H9 (cell line): Measurements from ENCODE around the gene TNIK. TPM values are rescaled to one million over a fixed set of nuclear protein-coding genes. Genes with fewer than 3 reads are reported as not detected.

Experiments
- DNase-seq: peaks from one replicate; pipeline ENCODE4 v3.0.0-alpha.2; 2017
- H2AFZ ChIP-seq: one replicate; pipeline ENCODE4 v1.6.1; 2013; ENCODE audit warnings: mild to moderate bottlenecking, low read length, control low read depth, moderate library complexity
- H2AK5ac ChIP-seq: 2 replicates; pipeline ENCODE4 v1.6.1; 2013; ENCODE audit warnings: low read length, control low read depth, mixed read lengths; ENCODE audit not compliant: insufficient read length
- H2BK120ac ChIP-seq: one replicate; pipeline ENCODE4 v1.6.1; 2013; ENCODE audit warnings: low read depth, mild to moderate bottlenecking, low read length, control low read depth, inconsistent platforms; ENCODE audit not compliant: poor library complexity, severe bottlenecking
- H2BK12ac ChIP-seq: 2 replicates; pipeline ENCODE4 v1.6.1; 2013; ENCODE audit warnings: low read length, control low read depth, mixed read lengths, low read depth; ENCODE audit not compliant: insufficient read length
- H2BK15ac ChIP-seq: 2 replicates; pipeline ENCODE4 v1.6.1; 2013; ENCODE audit warnings: low read depth, low read length, control low read depth
- H2BK20ac ChIP-seq: one replicate; pipeline ENCODE4 v1.6.1; 2013; ENCODE audit warnings: low read depth, mild to moderate bottlenecking, low read length, control low read depth, inconsistent platforms; ENCODE audit not compliant: poor library complexity, severe bottlenecking
- H2BK5ac ChIP-seq: 2 replicates; pipeline ENCODE4 v1.6.1; 2013; ENCODE audit warnings: low read length, control low read depth, mixed read lengths; ENCODE audit not compliant: insufficient read length
- H3K14ac ChIP-seq: 2 replicates; pipeline ENCODE4 v1.6.1; 2013; ENCODE audit warnings: low read length, control low read depth; ENCODE audit not compliant: insufficient read depth
- H3K18ac ChIP-seq: 2 replicates; pipeline ENCODE4 v1.6.1; 2013; ENCODE audit warnings: low read depth, mild to moderate bottlenecking, mixed read lengths, low read length, control low read depth; ENCODE audit not compliant: insufficient read length
- H3K23ac ChIP-seq: 2 replicates; pipeline ENCODE4 v1.6.1; 2013; ENCODE audit warnings: low read length, control low read depth, mixed read lengths, low read depth; ENCODE audit not compliant: insufficient read length
- H3K23me2 ChIP-seq: 2 replicates; pipeline ENCODE4 v1.6.1; 2013; ENCODE audit warnings: low read depth, mild to moderate bottlenecking, mixed read lengths, low read length, control low read depth; ENCODE audit not compliant: insufficient read length, poor library complexity, severe bottlenecking
- H3K27ac ChIP-seq: 2 replicates; pipeline ENCODE4 v1.5.1; 2013; ENCODE audit warnings: low read length, control low read depth, mixed read lengths, low read depth; ENCODE audit not compliant: insufficient read length
- H3K27me3 ChIP-seq: 2 replicates; pipeline ENCODE4 v1.6.1; 2013; ENCODE audit warnings: low read length, control low read depth, inconsistent platforms; ENCODE audit not compliant: insufficient read depth
- H3K4ac ChIP-seq: 2 replicates; pipeline ENCODE4 v1.6.1; 2013; ENCODE audit warnings: low read depth, mild to moderate bottlenecking, control low read depth, inconsistent platforms, low read length, moderate library complexity
- H3K4me1 ChIP-seq: 2 replicates; pipeline ENCODE4 v1.6.1; 2013; ENCODE audit warnings: low read length, control low read depth, inconsistent platforms; ENCODE audit not compliant: insufficient read depth
- H3K4me2 ChIP-seq: 2 replicates; pipeline ENCODE4 v1.6.1; 2013; ENCODE audit warnings: low read length, control low read depth, mixed read lengths; ENCODE audit not compliant: insufficient read length, insufficient read depth
- H3K56ac ChIP-seq: 2 replicates; pipeline ENCODE4 v1.6.1; 2013; ENCODE audit warnings: low read depth, mild to moderate bottlenecking, mixed read lengths, low read length, control low read depth; ENCODE audit not compliant: insufficient read length
- H3K79me1 ChIP-seq: 2 replicates; pipeline ENCODE4 v1.6.1; 2013; ENCODE audit warnings: low read depth, mild to moderate bottlenecking, moderate library complexity, low read length, control low read depth, inconsistent platforms; ENCODE audit not compliant: insufficient read depth, poor library complexity, severe bottlenecking
- H3K79me2 ChIP-seq: 2 replicates; pipeline ENCODE4 v1.6.1; 2013; ENCODE audit warnings: low read length, control low read depth, inconsistent platforms; ENCODE audit not compliant: insufficient read depth
- H3K9ac ChIP-seq: 2 replicates; pipeline ENCODE4 v1.6.1; 2013; ENCODE audit warnings: low read length, control low read depth, mixed read lengths; ENCODE audit not compliant: insufficient read length; ENCODE audit errors: extremely low read depth
- H3K9me3 ChIP-seq: one replicate; pipeline ENCODE4 v1.6.1; 2013; ENCODE audit warnings: low read depth, low read length, inconsistent platforms; ENCODE audit not compliant: control insufficient read depth
- H3T11ph ChIP-seq: one replicate; pipeline ENCODE4 v1.6.1; 2013; ENCODE audit warnings: mild to moderate bottlenecking, low read length, control low read depth, inconsistent platforms
- H4K20me1 ChIP-seq: one replicate; pipeline ENCODE4 v1.6.1; 2013; ENCODE audit not compliant: control insufficient read depth, insufficient read length, insufficient read depth
- H4K5ac ChIP-seq: 2 replicates; pipeline ENCODE4 v1.6.1; 2013; ENCODE audit warnings: low read depth, mild to moderate bottlenecking, mixed read lengths, low read length, control low read depth; ENCODE audit not compliant: insufficient read length
- H4K8ac ChIP-seq: replicated peaks from 2 replicates; pipeline ENCODE4 v1.6.1; 2013; ENCODE audit warnings: low read length, control low read depth, mixed read lengths, low read depth; ENCODE audit not compliant: insufficient read length
- H4K91ac ChIP-seq: 2 replicates; pipeline ENCODE4 v1.6.1; 2013; ENCODE audit warnings: low read depth, mild to moderate bottlenecking, moderate library complexity, mixed read lengths, low read length, control low read depth; ENCODE audit not compliant: insufficient read length
- H3K27ac Mint-ChIP-seq, 3 experiments: 2 replicates in 2 of 3; 3 replicates in 1 of 3; pipeline ENCODE4 v1.8.0; 2020 to 2021; ENCODE audit warnings: mixed read lengths in 3 of 3, mild to moderate bottlenecking in 1 of 3, moderate library complexity in 1 of 3
- H3K27me3 Mint-ChIP-seq: 2 replicates; pipeline ENCODE4 v1.8.0; 2021; ENCODE audit warnings: low read depth, mild to moderate bottlenecking, moderate library complexity, mixed read lengths
- H3K36me3 Mint-ChIP-seq, 3 experiments: 2 replicates in 2 of 3; 3 replicates in 1 of 3; pipeline ENCODE4 v1.8.0; 2020 to 2021; ENCODE audit warnings: low read depth in 3 of 3, mixed read lengths in 3 of 3; ENCODE audit not compliant: insufficient read depth in 1 of 3
- H3K4me1 Mint-ChIP-seq, 2 experiments: 2 replicates each; pipeline ENCODE4 v1.8.0; 2020; ENCODE audit warnings: mixed read lengths in 2 of 2
- H3K4me3 Mint-ChIP-seq, 2 experiments: 2 replicates in 1 of 2; 3 replicates in 1 of 2; pipeline ENCODE4 v1.8.0; 2020 to 2021; ENCODE audit warnings: mild to moderate bottlenecking in 2 of 2, mixed read lengths in 2 of 2, moderate library complexity in 1 of 2
- H3K9me3 Mint-ChIP-seq, 2 experiments: 2 replicates in 1 of 2; 3 replicates in 1 of 2; pipeline ENCODE4 v1.8.0; 2020; ENCODE audit warnings: mild to moderate bottlenecking in 2 of 2, mixed read lengths in 2 of 2, moderate library complexity in 1 of 2
- total RNA-seq: library from RNA; stranded (reverse); gene quantifications from 2 replicates; pipeline ENCODE4 v1.2.1, GENCODE V29; 2021
- TF ChIP-seq, protein P1 (sequence below): fragments of 200-600 bp; sonication (generic); conservative IDR thresholded peaks from 3 replicates; pipeline ENCODE4 v1.8.0; 2021; ENCODE audit warnings: antibody characterized with exemption, mild to moderate bottlenecking

TNIK gene
- total RNA-seq, 1 experiment from 2014 or later: 15.9 TPM

DNA sequence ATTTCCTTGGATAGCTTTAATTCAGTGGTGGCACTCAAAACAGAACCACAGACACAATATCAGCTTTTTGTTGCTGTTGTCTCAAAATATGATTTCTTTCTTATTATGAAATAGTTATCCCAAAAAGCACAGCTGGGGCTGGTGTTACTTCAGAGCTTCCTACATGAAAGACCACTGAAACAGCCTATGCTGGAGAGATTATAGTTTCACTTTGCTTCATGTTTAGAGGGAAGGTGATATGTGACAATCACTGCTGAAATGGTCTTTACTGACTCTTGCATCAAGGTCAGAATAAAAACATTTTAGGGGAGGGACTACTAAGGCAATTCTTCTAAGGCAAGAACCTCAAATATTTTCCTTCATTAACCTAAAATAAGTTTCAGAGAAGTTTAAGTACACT is 190.7 kb downstream of the TNIK start:
- Histone ChIP-seq H3K27me3 (no peaks in the 10 kb centered on the region), H3K79me1 (no peaks in the 10 kb centered on the region), H4K5ac (no peak overlapping the region), H4K8ac (no peak overlapping the region), H3K4me2 (no peak overlapping the region), H3K56ac (no peak overlapping the region), H2BK120ac (no peak overlapping the region), H2BK20ac (no peak overlapping the region), H2AFZ (no peak overlapping the region), H2AK5ac (no peak overlapping the region), H2BK12ac (no peak overlapping the region), H2BK5ac (no peak overlapping the region), H4K20me1 (no peaks in the 10 kb centered on the region), H3K14ac (no peak overlapping the region), H3K4me1 (peaks cover 16% of the 10 kb centered on the region), H2BK15ac (no peak overlapping the region), H3K27ac (no peak overlapping the region), H3K9me3 (no peaks in the 10 kb centered on the region), H3K9ac (no peak overlapping the region), H4K91ac (no peak overlapping the region), H3T11ph (no peak overlapping the region), H3K4ac (no peak overlapping the region), H3K79me2 (no peaks in the 10 kb centered on the region), H3K23ac (no peak overlapping the region), H3K18ac (no peak overlapping the region), H3K23me2 (no peaks in the 10 kb centered on the region)
- Mint-ChIP-seq H3K4me3 (no peak overlapping the region), H3K36me3 (no peaks in the 10 kb centered on the region), H3K27me3 (no peaks in the 10 kb centered on the region), H3K27ac (no peak overlapping the region), H3K4me1 (peaks cover 35 to 38% of the 10 kb centered on the region in 2 experiments), H3K9me3 (no peaks in the 10 kb centered on the region)
- TF ChIP-seq, protein P1, sequence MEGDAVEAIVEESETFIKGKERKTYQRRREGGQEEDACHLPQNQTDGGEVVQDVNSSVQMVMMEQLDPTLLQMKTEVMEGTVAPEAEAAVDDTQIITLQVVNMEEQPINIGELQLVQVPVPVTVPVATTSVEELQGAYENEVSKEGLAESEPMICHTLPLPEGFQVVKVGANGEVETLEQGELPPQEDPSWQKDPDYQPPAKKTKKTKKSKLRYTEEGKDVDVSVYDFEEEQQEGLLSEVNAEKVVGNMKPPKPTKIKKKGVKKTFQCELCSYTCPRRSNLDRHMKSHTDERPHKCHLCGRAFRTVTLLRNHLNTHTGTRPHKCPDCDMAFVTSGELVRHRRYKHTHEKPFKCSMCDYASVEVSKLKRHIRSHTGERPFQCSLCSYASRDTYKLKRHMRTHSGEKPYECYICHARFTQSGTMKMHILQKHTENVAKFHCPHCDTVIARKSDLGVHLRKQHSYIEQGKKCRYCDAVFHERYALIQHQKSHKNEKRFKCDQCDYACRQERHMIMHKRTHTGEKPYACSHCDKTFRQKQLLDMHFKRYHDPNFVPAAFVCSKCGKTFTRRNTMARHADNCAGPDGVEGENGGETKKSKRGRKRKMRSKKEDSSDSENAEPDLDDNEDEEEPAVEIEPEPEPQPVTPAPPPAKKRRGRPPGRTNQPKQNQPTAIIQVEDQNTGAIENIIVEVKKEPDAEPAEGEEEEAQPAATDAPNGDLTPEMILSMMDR: no peak
- DNase-seq: no peak
